Measurements from ENCODE around the gene OXLD1. TPM values are rescaled to one million over a fixed set of nuclear protein-coding genes. Genes with fewer than 3 reads are reported as not detected.
A peak's percentile ranks its signal among the peaks of the same experiment; 100 is the strongest.

Gene OXLD1
- total RNA-seq, 4 donors from 2014 or later = 24.5 to 40.5 (median 31.1) TPM

GRCh38 chr17:81687770-81688541 is 21.6 kb upstream of the OXLD1 start:
- Histone ChIP-seq H3K4me1 (peaks cover 15 to 30% (median 24%) of the 10 kb centered on the region in 4 donors), H3K4me3 (no peak overlapping the region), H3K9me3 (no peaks in the 10 kb centered on the region), H3K27me3 (no peaks in the 10 kb centered on the region), H3K36me3 (peaks cover 54 to 79% (median 76%) of the 10 kb centered on the region in 4 donors), H3K27ac (replicated peaks in 1 of 4) (no peak overlapping the region)
- no peak for DNase-seq (ENCODE audit: extremely low spot score)
- WGBS = 90% methylated on average over 41 of the region's 41 CpGs
- intact Hi-C loops (cut with DNase I) = no loop called here
- no peak for TF ChIP-seq POLR2AphosphoS5 (IDR thresholded peaks at IDR 0.05)
- TF ChIP-seq CTCF (IDR thresholded peaks at IDR 0.05) = no peak
- no peak for TF ChIP-seq EP300 (IDR thresholded peaks at IDR 0.05)
- TF ChIP-seq POLR2A (IDR thresholded peaks at IDR 0.05; ENCODE audit: low read depth) = no peak

- intact Hi-C loops (cut with DNase I) = no loop called here
- TF ChIP-seq EP300 (IDR thresholded peaks at IDR 0.05) (no peak), CTCF (IDR thresholded peaks at IDR 0.05) (no peak), POLR2AphosphoS5 (IDR thresholded peaks at IDR 0.05) (no peak)
- H3K9me3 ChIP-seq = no peaks in the 10 kb centered on the region
- H3K27me3 ChIP-seq = no peaks in the 10 kb centered on the region
- H3K4me3 ChIP-seq = no peak overlapping the region
- WGBS = 92% methylated on average over 7 of the region's 20 CpGs
- no peak overlapping the region for H3K27ac ChIP-seq (replicated peaks in 1 of 4)
- DNase-seq (ENCODE audit: extremely low spot score) = no peak
- H3K4me1 ChIP-seq = peaks cover 23 to 44% (median 38%) of the 10 kb centered on the region in 4 donors
- H3K36me3 ChIP-seq = peaks cover 44 to 67% (median 65%) of the 10 kb centered on the region in 4 donors
Observed at GRCh38 chr17:81686614-81687013, 20.2 kb upstream of the OXLD1 start.

- Histone ChIP-seq H3K9me3 (no peaks in the 10 kb centered on the region), H3K36me3 (peaks cover 32 to 67% (median 56%) of the 10 kb centered on the region in 4 donors), H3K27me3 (no peaks in the 10 kb centered on the region), H3K4me3 (peak overlapping the region; percentile 69 to 100 (median 98)), H3K27ac (replicated peaks in 1 of 4) (peak overlapping the region in 2 of 4 donors; percentile 79 to 91), H3K4me1 (peaks cover 23 to 47% (median 39%) of the 10 kb centered on the region in 4 donors)
- intact Hi-C loops (cut with DNase I) = no loop called here
- 78% methylated on average over 10 of the region's 12 CpGs for WGBS
- TF ChIP-seq EP300 (IDR thresholded peaks at IDR 0.05) (no peak), POLR2AphosphoS5 (IDR thresholded peaks at IDR 0.05) (no peak), POLR2A (IDR thresholded peaks at IDR 0.05; ENCODE audit: low read depth) (no peak)
- DNase-seq (ENCODE audit: extremely low spot score) = no peak
Observed at GRCh38 chr17:81685108-81685507, 18.7 kb upstream of the OXLD1 start.

- Histone ChIP-seq H3K9me3 (no peaks in the 10 kb centered on the region), H3K27me3 (no peaks in the 10 kb centered on the region), H3K27ac (replicated peaks in 1 of 4) (peak overlapping the region; percentile 79 to 91 (median 88)), H3K36me3 (peaks cover 32 to 62% (median 49%) of the 10 kb centered on the region in 4 donors), H3K4me1 (peaks cover 26 to 47% (median 39%) of the 10 kb centered on the region in 4 donors), H3K4me3 (peak overlapping the region; percentile 69 to 100 (median 98))
- intact Hi-C loops (cut with DNase I) = no loop called here
- no peak for DNase-seq (ENCODE audit: extremely low spot score)
- TF ChIP-seq POLR2A (IDR thresholded peaks at IDR 0.05; ENCODE audit: low read depth) (no peak), POLR2AphosphoS5 (IDR thresholded peaks at IDR 0.05) (no peak), EP300 (IDR thresholded peaks at IDR 0.05) (no peak), CTCF (IDR thresholded peaks at IDR 0.05) (no peak)
- 7% methylated on average over 7 of the region's 16 CpGs for WGBS
Observed at GRCh38 chr17:81684442-81684911, 18.1 kb upstream of the OXLD1 start.
